HFFc6 (cell line): Measurements from ENCODE around the gene FAM53A. TPM values are rescaled to one million over a fixed set of nuclear protein-coding genes. Genes with fewer than 3 reads are reported as not detected.
A peak's percentile ranks its signal among the peaks of the same experiment; 100 is the strongest.

ENCODE experiments used
- DNase-seq: peaks from one replicate; pipeline ENCODE4 v3.0.0-alpha.2; 2018
- H3K27ac Mint-ChIP-seq: 2 replicates; pipeline ENCODE4 v1.8.0; 2020; ENCODE audit warnings: mild to moderate bottlenecking, mixed read lengths
- H3K27me3 Mint-ChIP-seq: 2 replicates; pipeline ENCODE4 v1.8.0; 2021; ENCODE audit warnings: mild to moderate bottlenecking, moderate library complexity, mixed read lengths; ENCODE audit not compliant: insufficient read depth
- H3K36me3 Mint-ChIP-seq: 2 replicates; pipeline ENCODE4 v1.8.0; 2021; ENCODE audit warnings: low read depth, mixed read lengths
- H3K4me1 Mint-ChIP-seq: 2 replicates; pipeline ENCODE4 v1.8.0; 2020; ENCODE audit warnings: low read depth, mixed read lengths
- H3K4me3 Mint-ChIP-seq: 2 replicates; pipeline ENCODE4 v1.8.0; 2020; ENCODE audit warnings: mild to moderate bottlenecking, moderate library complexity, mixed read lengths
- H3K9me3 Mint-ChIP-seq: 2 replicates; pipeline ENCODE4 v1.8.0; 2020; ENCODE audit warnings: mild to moderate bottlenecking, mixed read lengths
- total RNA-seq, 6 experiments: library from RNA; stranded (reverse); fragmentation: NEBNext Ultra II Directional; extraction: Animal tissue kit (Norgen Biotek cat#: 25700); gene quantifications; 2 replicates in 1 of 6; 3 replicates in 5 of 6; pipeline ENCODE4 v1.2.3, GENCODE V29; 2021
- TF ChIP-seq, protein P1 (sequence below): fragments of 200-600 bp; sonication (generic); IDR thresholded peaks from 2 replicates; pipeline ENCODE4 v1.5.0; 2021; ENCODE audit warnings: antibody characterized with exemption, mild to moderate bottlenecking

FAM53A gene
- total RNA-seq, 6 experiments from 2014 or later = 2.3 to 3.2 (median 2.7) TPM

DNA sequence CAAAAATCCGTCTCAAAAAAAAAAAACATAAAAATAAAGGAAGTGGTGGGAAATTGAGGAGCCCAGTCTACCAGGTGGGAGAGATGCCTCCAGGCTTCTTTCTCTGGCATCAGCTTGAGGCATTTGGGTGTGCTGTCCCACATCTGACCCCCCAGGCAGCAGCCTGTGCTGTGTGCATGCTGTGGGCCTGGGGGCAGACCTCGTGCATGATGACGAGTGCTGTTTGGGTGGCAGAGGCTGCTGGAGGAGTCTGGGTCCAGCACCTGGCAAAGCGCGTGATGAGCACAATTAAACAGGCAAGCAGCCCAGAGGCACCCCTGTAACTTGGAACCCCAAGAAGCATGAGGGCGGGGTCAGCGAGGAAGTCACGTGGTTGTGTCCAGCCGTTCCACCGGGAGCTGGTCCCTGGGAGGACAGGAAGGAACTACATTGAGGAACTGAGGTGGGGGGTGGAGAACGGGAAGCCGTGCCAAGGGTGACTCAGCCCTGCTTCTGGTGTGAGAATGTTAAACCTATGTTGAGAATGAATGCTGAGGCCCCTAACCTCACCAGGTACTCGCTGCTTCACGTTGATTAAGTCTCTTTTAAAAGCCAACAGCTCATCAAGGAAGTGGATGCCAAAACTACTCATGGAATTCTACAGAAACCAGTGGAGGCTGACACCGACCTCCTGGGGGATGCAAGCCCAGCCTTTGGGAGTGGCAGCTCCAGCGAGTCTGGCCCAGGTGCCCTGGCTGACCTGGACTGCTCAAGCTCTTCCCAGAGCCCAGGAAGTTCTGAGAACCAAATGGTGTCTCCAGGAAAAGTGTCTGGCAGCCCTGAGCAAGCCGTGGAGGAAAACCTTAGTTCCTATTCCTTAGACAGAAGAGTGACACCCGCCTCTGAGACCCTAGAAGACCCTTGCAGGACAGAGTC lies 43.3 kb upstream of the FAM53A start:
- Mint-ChIP-seq H3K4me3 (peak overlapping the region; percentile 50), H3K9me3 (no peaks in the 10 kb centered on the region), H3K36me3 (peaks cover 30% of the 10 kb centered on the region), H3K4me1 (peaks cover 56% of the 10 kb centered on the region), H3K27me3 (no peaks in the 10 kb centered on the region; the same call in 1 of the 2 replicates), H3K27ac (peak overlapping the region; percentile 87)
- TF ChIP-seq, protein P1, sequence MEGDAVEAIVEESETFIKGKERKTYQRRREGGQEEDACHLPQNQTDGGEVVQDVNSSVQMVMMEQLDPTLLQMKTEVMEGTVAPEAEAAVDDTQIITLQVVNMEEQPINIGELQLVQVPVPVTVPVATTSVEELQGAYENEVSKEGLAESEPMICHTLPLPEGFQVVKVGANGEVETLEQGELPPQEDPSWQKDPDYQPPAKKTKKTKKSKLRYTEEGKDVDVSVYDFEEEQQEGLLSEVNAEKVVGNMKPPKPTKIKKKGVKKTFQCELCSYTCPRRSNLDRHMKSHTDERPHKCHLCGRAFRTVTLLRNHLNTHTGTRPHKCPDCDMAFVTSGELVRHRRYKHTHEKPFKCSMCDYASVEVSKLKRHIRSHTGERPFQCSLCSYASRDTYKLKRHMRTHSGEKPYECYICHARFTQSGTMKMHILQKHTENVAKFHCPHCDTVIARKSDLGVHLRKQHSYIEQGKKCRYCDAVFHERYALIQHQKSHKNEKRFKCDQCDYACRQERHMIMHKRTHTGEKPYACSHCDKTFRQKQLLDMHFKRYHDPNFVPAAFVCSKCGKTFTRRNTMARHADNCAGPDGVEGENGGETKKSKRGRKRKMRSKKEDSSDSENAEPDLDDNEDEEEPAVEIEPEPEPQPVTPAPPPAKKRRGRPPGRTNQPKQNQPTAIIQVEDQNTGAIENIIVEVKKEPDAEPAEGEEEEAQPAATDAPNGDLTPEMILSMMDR = no peak
- DNase-seq = peak; percentile 81

DNA sequence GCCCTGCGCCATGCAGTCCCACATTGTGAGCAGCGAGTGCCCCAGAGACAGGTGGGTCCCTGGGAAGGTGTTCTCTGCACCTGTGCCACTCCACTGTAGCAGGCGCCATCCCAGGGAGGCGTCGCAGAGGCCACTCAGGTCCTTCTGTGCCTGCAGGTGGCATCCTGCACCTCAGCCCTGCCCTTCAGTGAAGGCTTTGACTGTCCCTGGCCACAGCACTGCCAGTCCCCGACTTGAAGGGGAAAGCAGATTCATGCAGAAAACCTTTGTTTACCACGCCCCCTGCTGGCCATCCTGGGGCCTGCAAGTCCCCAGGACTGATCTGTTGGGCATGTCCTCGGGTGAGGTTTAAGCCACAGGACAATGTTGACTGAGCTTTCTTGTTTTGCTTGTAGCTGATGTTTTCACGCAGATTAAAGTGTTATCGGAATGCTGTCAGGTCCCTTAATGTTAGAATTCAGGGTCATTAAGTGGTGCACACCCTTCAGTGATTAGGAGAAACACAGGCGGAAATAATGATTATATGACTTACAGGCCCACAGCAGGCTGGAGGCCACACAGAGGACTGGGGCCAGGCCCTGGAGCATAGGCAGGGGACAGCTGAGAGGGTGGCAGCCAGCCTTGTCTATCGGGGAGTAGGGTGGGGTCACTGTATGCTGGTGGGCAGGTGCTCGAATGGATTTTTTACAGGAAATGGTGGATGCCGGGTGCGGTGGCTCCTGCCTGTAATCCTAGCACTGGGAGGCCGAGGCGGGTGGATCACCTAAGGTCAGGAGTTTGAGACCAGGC lies 42.2 kb upstream of the FAM53A start:
- Mint-ChIP-seq H3K27me3 (no peaks in the 10 kb centered on the region; the same call in 1 of the 2 replicates), H3K27ac (peak overlapping the region; percentile 87), H3K36me3 (peaks cover 29% of the 10 kb centered on the region), H3K4me3 (peak overlapping the region; percentile 41; the same call in 1 of the 2 replicates), H3K4me1 (peaks cover 58% of the 10 kb centered on the region), H3K9me3 (no peaks in the 10 kb centered on the region)
- DNase-seq = peak; percentile 72
- TF ChIP-seq, protein P1 = peak; percentile 99

DNA sequence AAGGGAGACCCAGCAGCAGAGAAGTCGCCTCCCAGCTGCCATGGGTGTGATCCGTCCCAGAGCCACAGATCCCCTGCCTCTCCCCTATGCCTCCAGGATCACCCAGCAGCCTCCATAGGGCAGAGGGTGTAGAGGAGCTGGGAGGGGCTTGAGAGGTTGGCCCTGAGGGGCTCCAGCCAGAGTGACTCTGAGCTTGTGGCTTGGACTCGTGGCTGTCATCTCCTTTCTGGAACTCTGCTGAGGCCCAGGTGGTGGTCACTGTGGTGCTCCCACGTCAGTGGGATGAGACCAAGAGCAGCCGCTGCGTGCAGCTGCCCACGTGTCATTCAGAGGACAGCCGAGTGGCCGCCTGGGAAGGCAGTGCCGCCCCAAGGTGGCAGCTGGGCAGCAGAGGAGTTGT lies 41.4 kb upstream of the FAM53A start:
- Mint-ChIP-seq H3K9me3 (no peaks in the 10 kb centered on the region), H3K27ac (no peak overlapping the region), H3K27me3 (no peaks in the 10 kb centered on the region; the same call in 1 of the 2 replicates), H3K4me3 (no peak overlapping the region), H3K4me1 (peaks cover 54% of the 10 kb centered on the region), H3K36me3 (peaks cover 26% of the 10 kb centered on the region)
- DNase-seq = no peak
- TF ChIP-seq, protein P1 = no peak

DNA sequence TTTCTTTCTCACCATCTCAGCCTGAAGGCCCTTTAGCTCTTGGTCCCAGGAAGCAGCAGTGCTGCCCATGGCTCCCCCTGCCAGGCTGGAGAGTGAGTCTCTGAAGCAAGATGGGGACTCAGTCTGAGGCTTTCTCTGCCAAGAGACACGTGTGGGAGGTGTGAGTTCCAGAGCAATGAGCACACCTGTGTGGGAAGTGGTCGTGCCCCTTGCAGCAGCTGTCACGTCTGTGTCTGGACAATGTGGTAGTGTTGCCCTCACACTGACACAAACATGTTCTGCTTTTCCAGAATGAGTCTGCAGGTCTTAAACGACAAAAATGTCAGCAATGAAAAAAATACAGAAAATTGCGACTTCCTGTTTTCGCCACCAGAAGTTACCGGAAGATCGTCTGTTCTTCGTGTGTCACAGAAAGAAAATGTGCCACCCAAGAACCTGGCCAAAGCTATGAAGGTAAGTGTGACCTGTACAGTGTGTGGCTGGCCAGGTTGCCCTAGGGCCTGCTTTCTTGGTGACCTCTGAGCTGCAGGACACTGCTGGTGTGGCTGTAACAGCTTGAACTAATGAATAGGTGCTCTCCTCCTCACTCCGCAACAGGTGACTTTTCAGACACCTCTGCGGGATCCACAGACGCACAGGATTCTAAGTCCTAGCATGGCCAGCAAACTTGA lies 39.2 kb upstream of the FAM53A start:
- peaks cover 17% of the 10 kb centered on the region for H3K36me3 Mint-ChIP-seq
- peak overlapping the region; percentile 86 for H3K27ac Mint-ChIP-seq

More for the DNA sequence above, 39.2 kb upstream of the FAM53A start:
- peak overlapping the region; percentile 95 for H3K4me3 Mint-ChIP-seq
- no peaks in the 10 kb centered on the region for H3K9me3 Mint-ChIP-seq
- peaks cover 2% of the 10 kb centered on the region; the same call in 1 of the 2 replicates for H3K27me3 Mint-ChIP-seq
- DNase-seq = no peak
- H3K4me1 Mint-ChIP-seq = peaks cover 59% of the 10 kb centered on the region
- TF ChIP-seq, protein P1 = no peak
